HL-60 (cell line): Measurements from ENCODE around the gene SLC12A6.
"Not testable (repeated sequence)": the region's sequence is repeated elsewhere in the genome, so short reads cannot be mapped to it uniquely, and the experiment has no call there.

Source experiments
- DNase-seq, 2 experiments: peaks; one replicate each; pipeline ENCODE4 v3.0.0-alpha.2; 2010 to 2020; ENCODE audit warnings: low read depth in 1 of 2, low spot score in 1 of 2
- H3K27ac ChIP-seq: fragments of 250-450 bp; sonication (Bioruptor Pico); replicated peaks from 2 replicates; pipeline ENCODE4 v1.5.1; 2020; ENCODE audit warnings: mild to moderate bottlenecking, moderate library complexity
- H3K27me3 ChIP-seq: fragments of 250-450 bp; sonication (Bioruptor Pico); 2 replicates; pipeline ENCODE4 v1.5.1; 2021; ENCODE audit warnings: mild to moderate bottlenecking, moderate library complexity; ENCODE audit not compliant: insufficient read depth, poor library complexity, severe bottlenecking
- H3K4me3 ChIP-seq: replicated peaks from 2 replicates; pipeline ENCODE4 v1.5.1; 2011; ENCODE audit warnings: mild to moderate bottlenecking, control low read depth, low read length; ENCODE audit not compliant: insufficient read depth
- GABPA ChIP-seq: IDR thresholded peaks from 2 replicates; pipeline ENCODE4 v1.6.1; 2012; ENCODE audit warnings: low read depth
- POLR2AphosphoS5 ChIP-seq: IDR thresholded peaks from 2 replicates; pipeline ENCODE4 v1.6.1; 2012; ENCODE audit warnings: low read depth
- SPI1 ChIP-seq: IDR thresholded peaks from 2 replicates; pipeline ENCODE4 v1.6.1; 2012; ENCODE audit warnings: low read depth, mild to moderate bottlenecking, borderline replicate concordance
- TF ChIP-seq, protein P1 (sequence below): IDR thresholded peaks from one replicate; pipeline ENCODE4 v1.5.1; 2011; ENCODE audit warnings: low read length, control low read depth, inconsistent platforms; ENCODE audit not compliant: insufficient read depth
- TF ChIP-seq, protein P2 (sequence below): IDR thresholded peaks from 2 replicates; pipeline ENCODE4 v1.6.1; 2012; ENCODE audit warnings: low read depth; ENCODE audit not compliant: insufficient replicate concordance

Gene SLC12A6

DNA sequence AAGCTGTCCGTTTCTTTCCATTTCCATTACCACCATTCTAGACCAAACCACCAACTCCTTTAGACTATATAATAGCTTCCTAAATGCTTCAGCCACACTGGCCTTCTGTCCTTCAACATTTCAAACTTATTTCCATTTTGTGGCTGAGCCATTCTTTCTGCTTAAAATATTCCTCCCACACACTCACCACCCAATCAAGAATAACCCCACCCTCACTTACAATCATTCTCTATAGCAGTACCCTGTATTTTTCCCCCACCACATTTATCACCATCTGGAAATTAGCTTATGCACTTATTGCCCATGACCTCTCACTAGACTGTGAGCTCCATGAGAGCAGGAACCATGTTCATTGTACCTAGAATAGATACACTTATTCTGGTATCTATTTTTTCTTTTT is 134.3 kb downstream of the SLC12A6 start:
- Histone ChIP-seq H3K27ac (no peak overlapping the region), H3K27me3 (no peaks in the 10 kb centered on the region), H3K4me3 (no peak overlapping the region)
- TF ChIP-seq GABPA: no peak
- TF ChIP-seq, protein P1, sequence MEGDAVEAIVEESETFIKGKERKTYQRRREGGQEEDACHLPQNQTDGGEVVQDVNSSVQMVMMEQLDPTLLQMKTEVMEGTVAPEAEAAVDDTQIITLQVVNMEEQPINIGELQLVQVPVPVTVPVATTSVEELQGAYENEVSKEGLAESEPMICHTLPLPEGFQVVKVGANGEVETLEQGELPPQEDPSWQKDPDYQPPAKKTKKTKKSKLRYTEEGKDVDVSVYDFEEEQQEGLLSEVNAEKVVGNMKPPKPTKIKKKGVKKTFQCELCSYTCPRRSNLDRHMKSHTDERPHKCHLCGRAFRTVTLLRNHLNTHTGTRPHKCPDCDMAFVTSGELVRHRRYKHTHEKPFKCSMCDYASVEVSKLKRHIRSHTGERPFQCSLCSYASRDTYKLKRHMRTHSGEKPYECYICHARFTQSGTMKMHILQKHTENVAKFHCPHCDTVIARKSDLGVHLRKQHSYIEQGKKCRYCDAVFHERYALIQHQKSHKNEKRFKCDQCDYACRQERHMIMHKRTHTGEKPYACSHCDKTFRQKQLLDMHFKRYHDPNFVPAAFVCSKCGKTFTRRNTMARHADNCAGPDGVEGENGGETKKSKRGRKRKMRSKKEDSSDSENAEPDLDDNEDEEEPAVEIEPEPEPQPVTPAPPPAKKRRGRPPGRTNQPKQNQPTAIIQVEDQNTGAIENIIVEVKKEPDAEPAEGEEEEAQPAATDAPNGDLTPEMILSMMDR: no peak
- TF ChIP-seq POLR2AphosphoS5: no peak
- TF ChIP-seq, protein P2, sequence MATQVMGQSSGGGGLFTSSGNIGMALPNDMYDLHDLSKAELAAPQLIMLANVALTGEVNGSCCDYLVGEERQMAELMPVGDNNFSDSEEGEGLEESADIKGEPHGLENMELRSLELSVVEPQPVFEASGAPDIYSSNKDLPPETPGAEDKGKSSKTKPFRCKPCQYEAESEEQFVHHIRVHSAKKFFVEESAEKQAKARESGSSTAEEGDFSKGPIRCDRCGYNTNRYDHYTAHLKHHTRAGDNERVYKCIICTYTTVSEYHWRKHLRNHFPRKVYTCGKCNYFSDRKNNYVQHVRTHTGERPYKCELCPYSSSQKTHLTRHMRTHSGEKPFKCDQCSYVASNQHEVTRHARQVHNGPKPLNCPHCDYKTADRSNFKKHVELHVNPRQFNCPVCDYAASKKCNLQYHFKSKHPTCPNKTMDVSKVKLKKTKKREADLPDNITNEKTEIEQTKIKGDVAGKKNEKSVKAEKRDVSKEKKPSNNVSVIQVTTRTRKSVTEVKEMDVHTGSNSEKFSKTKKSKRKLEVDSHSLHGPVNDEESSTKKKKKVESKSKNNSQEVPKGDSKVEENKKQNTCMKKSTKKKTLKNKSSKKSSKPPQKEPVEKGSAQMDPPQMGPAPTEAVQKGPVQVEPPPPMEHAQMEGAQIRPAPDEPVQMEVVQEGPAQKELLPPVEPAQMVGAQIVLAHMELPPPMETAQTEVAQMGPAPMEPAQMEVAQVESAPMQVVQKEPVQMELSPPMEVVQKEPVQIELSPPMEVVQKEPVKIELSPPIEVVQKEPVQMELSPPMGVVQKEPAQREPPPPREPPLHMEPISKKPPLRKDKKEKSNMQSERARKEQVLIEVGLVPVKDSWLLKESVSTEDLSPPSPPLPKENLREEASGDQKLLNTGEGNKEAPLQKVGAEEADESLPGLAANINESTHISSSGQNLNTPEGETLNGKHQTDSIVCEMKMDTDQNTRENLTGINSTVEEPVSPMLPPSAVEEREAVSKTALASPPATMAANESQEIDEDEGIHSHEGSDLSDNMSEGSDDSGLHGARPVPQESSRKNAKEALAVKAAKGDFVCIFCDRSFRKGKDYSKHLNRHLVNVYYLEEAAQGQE: no peak
- no peak for DNase-seq

DNA sequence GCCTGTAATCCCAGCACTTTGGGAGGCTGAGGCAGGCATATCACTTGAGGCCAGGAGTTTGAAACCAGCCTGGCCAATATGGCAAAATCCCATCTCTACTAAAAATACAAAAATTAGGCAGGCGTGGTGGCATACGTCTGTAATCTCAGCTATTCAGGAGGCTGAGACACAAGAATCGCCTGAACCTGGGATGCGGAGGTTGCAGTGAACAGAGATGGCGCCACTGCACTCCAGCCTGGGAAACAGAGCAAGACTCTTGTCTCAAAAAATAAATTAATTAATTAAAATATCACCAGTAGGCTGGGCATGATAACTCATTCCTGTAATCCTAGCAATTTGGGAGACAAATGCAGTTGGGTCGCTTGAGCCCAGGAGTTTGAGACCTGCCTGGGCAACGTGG is 144.3 kb downstream of the SLC12A6 start:
- H3K4me3 ChIP-seq, H3K27ac ChIP-seq, DNase-seq, H3K27me3 ChIP-seq: not testable (repeated sequence)

DNA sequence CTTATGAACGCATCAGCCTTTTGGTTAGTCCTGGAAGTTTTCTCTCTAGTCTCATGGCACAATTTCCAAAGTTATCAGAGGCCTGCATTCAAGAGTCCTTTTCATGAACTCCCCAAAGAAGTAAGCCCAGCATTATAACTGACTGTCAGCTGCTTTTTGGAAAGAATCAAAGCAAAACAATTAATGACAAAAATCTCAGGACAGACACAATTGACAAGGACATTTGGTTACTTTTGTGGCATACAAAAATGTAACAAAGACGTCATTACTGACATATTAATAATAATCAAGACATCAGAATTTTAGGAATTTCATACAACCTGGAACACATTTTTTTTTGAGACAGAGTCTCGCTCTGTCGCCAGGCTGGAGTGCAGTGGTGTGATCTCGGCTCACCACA is 148.9 kb downstream of the SLC12A6 start:
- no peak for DNase-seq
- H3K4me3 ChIP-seq: no peak overlapping the region
- H3K27me3 ChIP-seq: no peaks in the 10 kb centered on the region
- no peak overlapping the region for H3K27ac ChIP-seq
- TF ChIP-seq SPI1 (no peak), POLR2AphosphoS5 (no peak), GABPA (no peak)
- TF ChIP-seq, protein P2: no peak
- TF ChIP-seq, protein P1: no peak

DNA sequence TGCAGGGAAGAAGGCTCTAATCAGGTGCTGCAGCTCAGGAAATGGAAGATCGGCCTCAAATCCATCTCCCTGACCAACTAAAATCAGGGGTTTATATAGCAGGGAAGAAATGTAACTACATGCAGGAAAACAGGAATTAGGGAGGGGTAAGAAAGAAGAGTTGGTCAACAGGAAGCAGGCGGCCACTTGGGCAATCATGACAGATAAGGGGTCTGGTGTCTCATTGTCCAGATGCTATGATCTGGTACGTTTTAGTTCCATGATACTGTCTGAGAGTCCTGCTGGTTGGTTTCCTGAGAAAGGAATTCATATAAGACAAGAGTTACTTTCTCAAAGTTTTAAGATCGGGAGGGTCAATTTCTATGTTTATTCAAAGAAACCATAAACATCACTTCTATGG is 151.9 kb downstream of the SLC12A6 start:
- no peak overlapping the region for H3K27ac ChIP-seq
- TF ChIP-seq SPI1: no peak
- TF ChIP-seq, protein P2: no peak
- TF ChIP-seq, protein P1: no peak
- TF ChIP-seq POLR2AphosphoS5: no peak
- no peak for TF ChIP-seq GABPA
- DNase-seq: no peak
- H3K4me3 ChIP-seq: no peak overlapping the region
- H3K27me3 ChIP-seq: no peaks in the 10 kb centered on the region
